Muscle layer of colon (tissue), 2 donors: Measurements from ENCODE around the gene ACADS.

Experiments
- H3K27ac ChIP-seq: one replicate; pipeline ENCODE4 v1.7.0; 2013; ENCODE audit warnings: low read depth, mild to moderate bottlenecking, low read length, moderate library complexity
- H3K27me3 ChIP-seq, 2 donors: one replicate each; pipeline ENCODE4 v1.7.0; 2013; ENCODE audit warnings: low read length in 2 of 2, mild to moderate bottlenecking in 2 of 2; ENCODE audit not compliant: insufficient read depth in 2 of 2, control insufficient read depth in 1 of 2
- H3K36me3 ChIP-seq: one replicate; pipeline ENCODE4 v1.7.0; 2013; ENCODE audit warnings: mild to moderate bottlenecking, low read length; ENCODE audit not compliant: insufficient read depth
- H3K4me1 ChIP-seq: one replicate; pipeline ENCODE4 v1.7.0; 2013; ENCODE audit warnings: mild to moderate bottlenecking, low read length; ENCODE audit not compliant: insufficient read depth
- H3K4me3 ChIP-seq, 2 donors: one replicate each; pipeline ENCODE4 v1.7.0; 2013; ENCODE audit warnings: low read length in 2 of 2, low read depth in 1 of 2, mild to moderate bottlenecking in 1 of 2, moderate library complexity in 1 of 2
- H3K9ac ChIP-seq: one replicate; pipeline ENCODE4 v1.7.0; 2013; ENCODE audit warnings: low read length
- H3K9me3 ChIP-seq: one replicate; pipeline ENCODE4 v1.7.0; 2013; ENCODE audit warnings: mild to moderate bottlenecking, low read length
- donor health status: abdominal sarcoma.
- donor health status: Adenocarcinoma of cecum.

The ACADS gene

DNA sequence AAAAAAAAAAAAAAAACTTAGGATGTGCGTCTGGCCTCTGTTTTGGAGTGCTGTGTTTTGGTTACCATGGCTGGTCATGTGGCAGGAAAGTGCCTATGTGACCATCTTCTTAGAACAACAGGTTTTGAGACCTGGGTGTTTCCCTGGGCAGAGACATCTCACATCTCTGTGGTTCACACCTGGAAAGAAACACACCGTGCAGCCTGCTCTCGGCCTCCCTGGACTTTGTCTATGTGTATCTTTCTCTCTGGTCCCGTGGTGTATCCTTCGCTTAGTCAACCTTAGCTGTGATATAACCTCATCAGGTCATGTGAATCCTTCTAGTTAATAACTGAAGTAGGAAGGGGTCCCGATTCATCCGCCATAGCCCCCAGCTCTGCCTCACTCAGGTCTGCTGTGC is 22.6 kb downstream of the ACADS start:
- Histone ChIP-seq H3K4me1 (no peaks in the 10 kb centered on the region), H3K27me3 (no peaks in the 10 kb centered on the region), H3K9ac (no peak overlapping the region), H3K4me3 (no peak overlapping the region), H3K9me3 (no peaks in the 10 kb centered on the region), H3K27ac (no peak overlapping the region), H3K36me3 (no peaks in the 10 kb centered on the region)

DNA sequence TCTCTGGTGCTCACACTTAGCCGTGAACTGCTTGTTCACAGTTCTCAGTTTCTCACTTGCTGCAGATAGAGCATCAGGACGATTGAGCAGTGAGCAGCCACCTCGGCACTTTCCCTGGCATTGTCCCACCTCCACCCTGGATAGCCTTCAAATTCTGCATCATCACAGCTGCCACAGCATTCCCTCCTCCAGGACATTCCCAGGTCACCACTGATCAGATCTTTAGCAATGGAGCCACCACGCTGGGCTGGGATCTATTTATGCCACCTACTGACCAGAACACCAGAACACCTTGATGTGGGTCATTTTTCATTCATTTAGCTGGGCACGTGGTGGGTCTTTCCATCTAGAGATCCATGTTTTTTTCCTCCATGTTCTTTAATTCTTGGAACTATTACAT is 23.6 kb downstream of the ACADS start:
- Histone ChIP-seq H3K4me3 (no peak overlapping the region), H3K36me3 (no peaks in the 10 kb centered on the region), H3K27me3 (no peaks in the 10 kb centered on the region), H3K9ac (no peak overlapping the region), H3K27ac (no peak overlapping the region), H3K4me1 (no peaks in the 10 kb centered on the region), H3K9me3 (no peaks in the 10 kb centered on the region)

DNA sequence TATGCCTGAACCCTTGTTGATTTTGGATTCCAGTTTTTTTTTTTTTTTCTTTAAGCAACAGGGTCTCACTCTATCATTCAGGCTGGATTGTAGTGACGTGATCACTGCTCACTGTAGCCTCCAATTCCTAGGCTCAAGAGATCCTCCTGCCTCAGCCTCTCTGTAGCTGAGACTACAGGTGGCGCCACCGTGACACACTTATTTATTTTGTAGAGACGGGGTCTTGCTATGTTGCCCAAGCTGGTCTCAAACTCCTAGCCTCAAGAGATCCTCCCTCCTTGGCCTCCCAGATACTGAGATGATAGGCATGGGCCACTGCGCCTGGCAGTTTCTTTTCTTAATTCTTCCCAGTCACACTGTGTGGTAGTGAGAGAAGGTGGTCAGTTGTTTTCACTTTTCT is 25.2 kb downstream of the ACADS start:
- no peaks in the 10 kb centered on the region for H3K27me3 ChIP-seq
- no peaks in the 10 kb centered on the region for H3K4me1 ChIP-seq
- H3K9me3 ChIP-seq, result no peaks in the 10 kb centered on the region
- no peak overlapping the region for H3K9ac ChIP-seq
- no peak overlapping the region for H3K4me3 ChIP-seq
- no peaks in the 10 kb centered on the region for H3K36me3 ChIP-seq
- H3K27ac ChIP-seq, result no peak overlapping the region

DNA sequence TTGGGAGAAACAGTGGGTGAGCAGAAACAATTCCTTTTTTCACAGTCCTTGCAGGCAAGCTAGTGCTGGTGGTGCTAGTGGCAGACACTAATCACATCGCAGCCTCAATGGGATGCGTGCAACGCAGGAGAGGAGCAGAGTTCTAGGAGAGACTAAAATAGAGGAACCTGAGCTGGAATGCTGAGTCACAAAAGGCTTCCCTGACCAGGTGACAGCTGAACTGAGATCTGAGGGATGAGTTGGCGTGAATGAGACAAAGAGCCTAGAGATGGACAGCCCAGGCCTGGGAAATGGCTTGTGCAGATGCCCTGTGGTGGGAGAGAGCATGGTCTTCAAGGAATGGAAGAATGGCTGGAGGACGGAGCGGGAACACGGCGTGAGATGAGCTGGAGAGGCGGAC is 25.8 kb downstream of the ACADS start:
- Histone ChIP-seq H3K27me3 (no peaks in the 10 kb centered on the region), H3K4me3 (no peak overlapping the region), H3K4me1 (no peaks in the 10 kb centered on the region), H3K9me3 (no peaks in the 10 kb centered on the region), H3K9ac (no peak overlapping the region), H3K27ac (no peak overlapping the region), H3K36me3 (no peaks in the 10 kb centered on the region)

DNA sequence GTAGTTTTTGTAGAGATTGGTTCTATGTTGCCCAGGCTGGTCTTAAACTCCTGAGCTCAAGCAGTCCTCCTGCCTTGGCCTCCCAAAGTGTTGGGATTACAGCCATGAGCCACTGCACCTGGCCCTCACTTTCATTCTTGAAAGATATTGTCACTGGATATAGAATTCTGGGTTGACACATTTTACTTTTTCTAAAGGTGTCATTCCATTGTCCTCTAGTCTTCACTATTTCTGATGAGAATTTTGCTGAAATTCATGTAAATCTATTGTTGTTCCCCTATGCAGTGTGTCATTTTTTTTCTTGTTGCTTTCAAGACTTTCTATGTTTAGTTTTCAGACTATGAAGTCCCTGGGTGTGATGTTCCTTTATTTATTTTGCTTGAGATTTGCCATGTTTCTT is 29.2 kb downstream of the ACADS start:
- Histone ChIP-seq H3K27me3 (no peaks in the 10 kb centered on the region), H3K9ac (no peak overlapping the region), H3K4me1 (no peaks in the 10 kb centered on the region), H3K9me3 (no peaks in the 10 kb centered on the region), H3K36me3 (peaks cover 1% of the 10 kb centered on the region), H3K27ac (no peak overlapping the region), H3K4me3 (no peak overlapping the region)

DNA sequence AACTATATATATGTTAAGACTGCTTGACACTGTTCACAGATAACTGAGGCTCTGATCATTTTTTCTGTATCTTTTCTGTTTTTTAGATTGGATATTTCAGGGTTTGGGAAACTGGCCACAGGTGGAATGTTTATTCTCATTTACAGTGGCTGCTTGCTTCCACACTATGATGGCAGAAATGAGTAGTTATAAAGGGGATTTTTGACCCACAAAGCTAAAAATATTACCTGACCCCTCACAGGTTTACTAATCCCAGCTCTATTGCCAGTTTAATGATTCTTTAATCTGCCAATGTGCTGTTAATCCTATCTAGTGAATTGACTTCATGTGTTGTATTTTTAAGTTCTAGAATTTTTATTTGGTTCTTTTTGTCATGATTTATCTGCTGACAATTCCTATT is 29.6 kb downstream of the ACADS start:
- H3K9ac ChIP-seq, result no peak overlapping the region
- H3K4me3 ChIP-seq, result no peak overlapping the region
- no peaks in the 10 kb centered on the region for H3K27me3 ChIP-seq
- no peaks in the 10 kb centered on the region for H3K9me3 ChIP-seq
- H3K27ac ChIP-seq, result no peak overlapping the region
- peaks cover 6% of the 10 kb centered on the region for H3K36me3 ChIP-seq
- no peaks in the 10 kb centered on the region for H3K4me1 ChIP-seq

DNA sequence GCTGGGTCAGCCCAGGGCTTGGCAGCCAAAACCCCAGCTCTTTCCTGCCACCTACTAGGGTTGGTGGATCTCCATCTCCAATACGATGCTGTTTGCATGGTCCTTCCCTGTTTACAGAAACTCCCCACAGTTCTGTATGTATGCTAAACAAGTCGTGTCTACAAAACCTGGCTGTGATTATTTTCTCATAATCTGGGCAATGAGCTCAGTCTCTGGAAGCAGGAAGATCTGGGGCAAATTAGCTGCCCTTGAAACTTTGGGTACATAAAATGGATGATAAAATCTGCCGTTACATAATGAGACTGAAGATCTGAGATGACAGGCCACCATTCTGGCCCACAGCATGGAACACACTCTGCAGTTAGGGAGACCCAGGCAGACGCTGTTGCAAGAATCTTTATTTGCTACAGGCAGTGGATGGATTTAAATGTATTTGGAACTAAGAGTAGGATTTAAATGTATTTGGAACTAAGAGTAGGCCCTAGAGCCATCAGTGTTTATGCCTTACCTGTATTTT is 31.7 kb downstream of the ACADS start:
- Histone ChIP-seq H3K36me3 (peaks cover 12% of the 10 kb centered on the region), H3K9ac (no peak overlapping the region), H3K27ac (no peak overlapping the region), H3K27me3 (no peaks in the 10 kb centered on the region), H3K9me3 (no peaks in the 10 kb centered on the region), H3K4me1 (peaks cover 17% of the 10 kb centered on the region), H3K4me3 (no peak overlapping the region)

DNA sequence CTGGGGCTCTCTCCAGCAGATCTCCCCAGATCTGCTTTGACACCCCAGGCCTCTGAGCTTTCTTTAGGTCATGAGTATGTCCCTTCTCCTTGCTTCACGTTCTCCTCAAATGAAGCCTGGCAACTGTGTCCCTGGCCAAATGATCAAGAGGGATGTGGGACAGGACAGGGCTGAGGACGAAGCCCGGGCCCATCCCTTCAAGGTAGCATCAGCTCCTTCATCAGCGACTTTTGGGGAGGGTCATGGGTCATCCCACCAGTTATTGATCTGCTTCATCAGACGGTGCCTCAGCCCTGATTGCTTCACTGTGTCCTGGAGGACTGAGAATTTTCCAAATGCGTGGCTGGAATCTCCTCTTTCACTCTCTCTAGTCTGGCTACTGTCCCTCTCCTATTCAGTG is 32.3 kb downstream of the ACADS start:
- H3K9me3 ChIP-seq, result no peaks in the 10 kb centered on the region
- H3K4me1 ChIP-seq, result peaks cover 19% of the 10 kb centered on the region
- H3K27ac ChIP-seq, result no peak overlapping the region
- H3K36me3 ChIP-seq, result peaks cover 14% of the 10 kb centered on the region
- H3K4me3 ChIP-seq, result no peak overlapping the region
- H3K9ac ChIP-seq, result no peak overlapping the region
- no peaks in the 10 kb centered on the region for H3K27me3 ChIP-seq

DNA sequence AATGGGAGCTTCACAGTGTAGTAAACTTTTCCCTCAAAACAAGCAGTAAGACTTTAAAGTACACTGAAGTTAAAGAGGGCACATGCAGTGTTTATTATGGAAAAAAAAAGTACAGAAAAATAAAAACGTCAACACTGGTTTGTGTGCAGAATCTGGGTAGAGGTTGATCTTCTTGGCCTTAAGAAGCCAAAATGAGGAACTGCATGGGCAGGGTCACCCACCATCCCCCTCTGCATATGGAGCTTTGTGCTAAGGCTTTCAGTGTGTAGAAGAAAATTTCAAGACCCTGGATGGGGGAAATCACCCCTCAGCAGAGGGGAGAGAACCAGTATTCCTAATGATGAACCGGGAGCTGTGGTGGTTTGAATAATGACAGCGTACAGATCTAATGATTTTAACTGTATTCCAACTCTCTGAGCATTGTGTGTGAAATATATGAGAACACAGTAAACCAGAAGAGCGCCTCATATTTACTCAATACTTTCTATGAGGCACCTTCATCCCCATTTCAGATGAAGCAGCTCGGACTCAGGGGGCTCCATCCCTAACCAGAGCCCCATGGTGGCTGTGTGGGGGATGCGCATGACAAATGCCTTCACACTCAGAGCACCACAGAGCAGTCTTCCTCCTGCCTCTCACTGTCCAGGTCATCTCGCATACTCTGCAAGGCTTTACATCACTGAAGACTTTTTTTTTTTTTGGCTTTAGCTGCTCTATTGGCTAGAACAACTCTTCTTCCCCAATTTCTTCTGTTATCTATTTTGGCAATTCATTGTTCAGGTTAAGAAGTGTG is 33.4 kb downstream of the ACADS start:
- no peaks in the 10 kb centered on the region for H3K9me3 ChIP-seq
- H3K9ac ChIP-seq, result no peak overlapping the region
- H3K4me1 ChIP-seq, result peaks cover 19% of the 10 kb centered on the region
- H3K27me3 ChIP-seq, result no peaks in the 10 kb centered on the region
- H3K36me3 ChIP-seq, result peaks cover 21% of the 10 kb centered on the region
- H3K27ac ChIP-seq, result no peak overlapping the region
- H3K4me3 ChIP-seq, result no peak overlapping the region

DNA sequence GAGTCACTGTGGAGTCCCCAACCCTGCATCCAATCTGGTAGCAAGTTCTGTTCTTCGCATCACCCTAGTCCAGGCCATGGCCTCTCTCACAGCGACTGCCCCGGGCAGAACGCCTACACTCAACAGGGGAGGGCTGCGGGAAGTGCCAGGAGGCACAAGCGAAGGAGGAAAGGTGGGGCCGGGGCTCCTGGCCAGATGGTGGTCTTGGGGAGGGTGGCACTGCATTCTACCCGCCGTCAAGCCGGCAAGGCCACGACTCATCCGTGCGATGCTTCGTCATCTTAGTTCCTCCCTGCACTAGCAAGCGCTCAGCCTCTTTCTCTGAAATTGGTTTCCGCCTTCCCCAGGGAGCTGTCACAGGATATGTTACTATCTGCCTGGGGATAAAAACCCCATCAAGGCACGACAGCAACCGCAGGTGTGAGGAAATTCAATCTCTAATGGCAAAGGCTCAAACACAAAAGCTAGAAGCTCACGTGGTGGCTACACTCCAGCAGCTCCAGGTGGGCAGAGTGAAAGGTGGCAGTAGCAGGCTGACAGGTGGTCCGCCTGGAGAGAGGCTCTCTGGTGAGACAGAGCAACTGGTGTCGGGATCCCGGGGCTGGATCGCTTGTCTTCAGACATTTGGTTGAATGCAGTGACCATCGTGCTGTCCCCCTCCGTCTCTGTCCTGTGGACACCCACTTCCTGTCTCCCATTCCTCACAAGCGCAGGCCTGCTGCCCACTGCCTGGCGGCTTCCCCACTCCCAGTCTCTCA is 34.1 kb downstream of the ACADS start:
- Histone ChIP-seq H3K9me3 (no peaks in the 10 kb centered on the region), H3K27ac (no peak overlapping the region), H3K27me3 (no peaks in the 10 kb centered on the region), H3K36me3 (peaks cover 28% of the 10 kb centered on the region), H3K4me1 (peaks cover 19% of the 10 kb centered on the region), H3K4me3 (no peak overlapping the region), H3K9ac (no peak overlapping the region)

DNA sequence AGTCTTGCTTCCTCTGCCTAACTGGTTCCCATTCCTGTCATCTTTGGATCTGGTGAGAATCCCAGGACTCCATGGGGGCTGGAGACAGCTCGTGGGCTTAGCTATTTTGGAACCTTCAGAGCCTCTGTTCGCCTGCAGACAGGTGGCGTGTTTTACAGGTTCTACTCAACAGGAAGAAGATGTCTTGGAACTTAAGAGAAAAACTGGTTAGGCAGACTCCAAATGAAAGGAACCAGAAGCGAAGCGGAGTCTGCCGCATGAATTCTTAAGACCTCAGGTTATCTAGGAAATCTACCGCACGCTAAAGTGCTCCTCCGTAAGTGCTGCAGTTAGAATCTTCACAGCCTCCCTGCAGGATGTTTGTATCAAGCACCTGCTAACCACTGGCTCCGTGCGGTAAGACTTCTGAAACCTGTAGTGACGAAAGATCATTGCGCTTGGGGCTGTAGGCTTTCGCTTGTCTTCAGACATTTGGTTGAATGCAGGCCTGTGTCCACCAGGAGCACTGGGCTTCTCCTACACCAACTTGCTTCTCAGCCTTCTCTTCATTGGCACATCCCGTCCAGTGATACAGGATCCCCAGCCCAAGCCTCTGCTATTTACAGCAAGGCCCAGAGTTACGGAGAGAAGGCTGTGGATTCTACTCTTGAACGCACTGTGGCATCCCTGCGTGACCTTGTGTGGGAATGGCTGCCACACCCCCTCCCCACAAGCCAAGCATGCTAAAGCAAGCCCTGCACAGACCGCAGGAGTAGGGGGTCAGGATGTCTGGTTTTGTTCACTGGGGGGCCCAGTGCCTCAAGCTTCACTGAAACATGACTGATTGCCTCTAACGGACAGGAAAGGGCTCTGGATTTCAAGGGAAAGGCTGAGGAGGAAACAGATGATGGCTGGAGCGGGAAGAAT is 35.0 kb downstream of the ACADS start:
- H3K27me3 ChIP-seq, result no peaks in the 10 kb centered on the region
- peaks cover 19% of the 10 kb centered on the region for H3K4me1 ChIP-seq
- H3K9me3 ChIP-seq, result no peaks in the 10 kb centered on the region
- no peak overlapping the region for H3K4me3 ChIP-seq
- no peak overlapping the region for H3K9ac ChIP-seq
- peaks cover 35% of the 10 kb centered on the region for H3K36me3 ChIP-seq
- H3K27ac ChIP-seq, result peak overlapping the region; percentile 10
